ENCODE measurements around the gene FAM171A2.

The FAM171A2 gene

GRCh38 chr17:44309472-44309871, 54.2 kb downstream of the FAM171A2 start:
- FAIRE-seq (no peak), DNase-seq (ENCODE audit: extremely low spot score, insufficient read length, low read depth) (no peak)

- DNase-seq (ENCODE audit: extremely low spot score, insufficient read length, low read depth) (no peak), FAIRE-seq (no peak)
These were observed 54.8 kb downstream of the FAM171A2 start for GRCh38 chr17:44308865-44309264.

GRCh38 chr17:44308320-44308818, 55.3 kb downstream of the FAM171A2 start, which contains the start of gene RUNDC3A:
TSS of gene RUNDC3A (plus strand) at chr17:44308601. CDS start at chr17:44308833, 232 bp downstream.
- DNase-seq (ENCODE audit: extremely low spot score, insufficient read length, low read depth): peak; percentile 79
- no peak for FAIRE-seq

GRCh38 chr17:44307387-44308186, 56.1 kb downstream of the FAM171A2 start:
- FAIRE-seq (no peak), DNase-seq (ENCODE audit: extremely low spot score, insufficient read length, low read depth) (no peak)

GRCh38 chr17:44304651-44305050, 59.0 kb downstream of the FAM171A2 start:
- FAIRE-seq (no peak), DNase-seq (ENCODE audit: extremely low spot score, insufficient read length, low read depth) (no peak)
